Measurements from ENCODE around the gene HAAO. TPM values are rescaled to one million over a fixed set of nuclear protein-coding genes. Genes with fewer than 3 reads are reported as not detected.
A peak's percentile ranks its signal among the peaks of the same experiment; 100 is the strongest.

Gene HAAO
- total RNA-seq, 1 donor from 2014 or later: 6.4 TPM

GRCh38 chr2:42744545-42745082 lies 47.8 kb downstream of the HAAO start:
- intact Hi-C loops (cut with DNase I): no loop called here
- ATAC-seq (no peak), DNase-seq (no peak)
- Histone ChIP-seq H3K4me3 (no peak overlapping the region), H3K4me1 (peaks cover 5% of the 10 kb centered on the region), H3K36me3 (no peaks in the 10 kb centered on the region), H3K9me3 (no peaks in the 10 kb centered on the region), H3K27me3 (no peaks in the 10 kb centered on the region), H3K27ac (no peak overlapping the region)
- TF ChIP-seq CTCF (IDR thresholded peaks at IDR 0.05): no peak

GRCh38 chr2:42743659-42743990 lies 48.8 kb downstream of the HAAO start:
- H3K36me3 ChIP-seq: no peaks in the 10 kb centered on the region
- TF ChIP-seq CTCF (IDR thresholded peaks at IDR 0.05): no peak
- no peaks in the 10 kb centered on the region for H3K27me3 ChIP-seq
- intact Hi-C loops (cut with DNase I): no loop called here
- no peak overlapping the region for H3K4me3 ChIP-seq
- H3K4me1 ChIP-seq: peaks cover 5% of the 10 kb centered on the region
- no peaks in the 10 kb centered on the region for H3K9me3 ChIP-seq
- H3K27ac ChIP-seq: no peak overlapping the region
- DNase-seq: no peak
- ATAC-seq: no peak

- peaks cover 5% of the 10 kb centered on the region for H3K4me1 ChIP-seq
- TF ChIP-seq CTCF (IDR thresholded peaks at IDR 0.05): no peak
- DNase-seq (no peak), ATAC-seq (no peak)
- H3K4me3 ChIP-seq: no peak overlapping the region
- no peak overlapping the region for H3K27ac ChIP-seq
- no peaks in the 10 kb centered on the region for H3K9me3 ChIP-seq
- H3K27me3 ChIP-seq: no peaks in the 10 kb centered on the region
- intact Hi-C loops (cut with DNase I): no loop called here
- H3K36me3 ChIP-seq: no peaks in the 10 kb centered on the region
These were observed 49.4 kb downstream of the HAAO start for GRCh38 chr2:42742740-42743658.

GRCh38 chr2:42741140-42741539 lies 51.2 kb downstream of the HAAO start:
- Histone ChIP-seq H3K4me3 (no peak overlapping the region), H3K36me3 (no peaks in the 10 kb centered on the region), H3K27ac (peak overlapping the region; percentile 48), H3K9me3 (no peaks in the 10 kb centered on the region), H3K27me3 (no peaks in the 10 kb centered on the region), H3K4me1 (peaks cover 5% of the 10 kb centered on the region)
- ATAC-seq (peak; percentile 87), DNase-seq (no peak)
- TF ChIP-seq CTCF (IDR thresholded peaks at IDR 0.05): no peak
- intact Hi-C loops (cut with DNase I): no loop called here

- Histone ChIP-seq H3K36me3 (no peaks in the 10 kb centered on the region), H3K27ac (no peak overlapping the region), H3K4me1 (peaks cover 5% of the 10 kb centered on the region), H3K27me3 (no peaks in the 10 kb centered on the region), H3K9me3 (peaks cover 5% of the 10 kb centered on the region), H3K4me3 (no peak overlapping the region)
- DNase-seq (no peak), ATAC-seq (no peak)
- no peak for TF ChIP-seq CTCF (IDR thresholded peaks at IDR 0.05)
- intact Hi-C loops (cut with DNase I): no loop called here
These were observed 55.6 kb downstream of the HAAO start for GRCh38 chr2:42736598-42737322.

Data from upper lobe of right lung (tissue), 1 donor.